HL-60 (cell line): ENCODE measurements around the gene ZNF746.

ENCODE experiments used
- DNase-seq, 2 experiments: peaks; one replicate each; pipeline ENCODE4 v3.0.0-alpha.2; 2010 to 2020; ENCODE audit warnings: low read depth in 1 of 2, low spot score in 1 of 2
- H3K27ac ChIP-seq: fragments of 250-450 bp; sonication (Bioruptor Pico); replicated peaks from 2 replicates; pipeline ENCODE4 v1.5.1; 2020; ENCODE audit warnings: mild to moderate bottlenecking, moderate library complexity
- H3K27me3 ChIP-seq: fragments of 250-450 bp; sonication (Bioruptor Pico); 2 replicates; pipeline ENCODE4 v1.5.1; 2021; ENCODE audit warnings: mild to moderate bottlenecking, moderate library complexity; ENCODE audit not compliant: insufficient read depth, poor library complexity, severe bottlenecking
- H3K4me3 ChIP-seq: replicated peaks from 2 replicates; pipeline ENCODE4 v1.5.1; 2011; ENCODE audit warnings: mild to moderate bottlenecking, control low read depth, low read length; ENCODE audit not compliant: insufficient read depth
- CTCF ChIP-seq: IDR thresholded peaks from one replicate; pipeline ENCODE4 v1.5.1; 2011; ENCODE audit warnings: low read length, control low read depth, inconsistent platforms; ENCODE audit not compliant: insufficient read depth
- GABPA ChIP-seq: IDR thresholded peaks from 2 replicates; pipeline ENCODE4 v1.6.1; 2012; ENCODE audit warnings: low read depth
- POLR2AphosphoS5 ChIP-seq: IDR thresholded peaks from 2 replicates; pipeline ENCODE4 v1.6.1; 2012; ENCODE audit warnings: low read depth
- REST ChIP-seq: IDR thresholded peaks from 2 replicates; pipeline ENCODE4 v1.6.1; 2012; ENCODE audit warnings: low read depth; ENCODE audit not compliant: insufficient replicate concordance
- SPI1 ChIP-seq: IDR thresholded peaks from 2 replicates; pipeline ENCODE4 v1.6.1; 2012; ENCODE audit warnings: low read depth, mild to moderate bottlenecking, borderline replicate concordance

Gene ZNF746

GRCh38 chr7:149456506-149457421, 40.8 kb downstream of the ZNF746 start:
- Histone ChIP-seq H3K27ac (no peak overlapping the region), H3K4me3 (no peak overlapping the region), H3K27me3 (no peaks in the 10 kb centered on the region)
- DNase-seq: peak in 1 of 2 experiments; percentile 27
- TF ChIP-seq POLR2AphosphoS5 (no peak), REST (no peak), SPI1 (no peak; the same call in 1 of the 2 replicates), CTCF (no peak)

GRCh38 chr7:149455175-149455950, 42.2 kb downstream of the ZNF746 start:
- Histone ChIP-seq H3K27me3 (no peaks in the 10 kb centered on the region), H3K27ac (no peak overlapping the region), H3K4me3 (no peak overlapping the region)
- no peak for TF ChIP-seq GABPA
- no peak for TF ChIP-seq POLR2AphosphoS5
- no peak for TF ChIP-seq SPI1
- TF ChIP-seq REST: no peak
- TF ChIP-seq CTCF: no peak
- DNase-seq: no peak

- no peaks in the 10 kb centered on the region for H3K27me3 ChIP-seq
- no peak for TF ChIP-seq POLR2AphosphoS5
- no peak for TF ChIP-seq CTCF
- TF ChIP-seq SPI1: no peak
- no peak for TF ChIP-seq GABPA
- no peak for TF ChIP-seq REST
- no peak overlapping the region for H3K4me3 ChIP-seq
- DNase-seq: no peak
- no peak overlapping the region for H3K27ac ChIP-seq
These were observed 42.9 kb downstream of the ZNF746 start for GRCh38 chr7:149454750-149455149.
